Gastroesophageal sphincter (tissue), 4 donors: ENCODE data around the gene ADCK2. TPM values are rescaled to one million over a fixed set of nuclear protein-coding genes. Genes with fewer than 3 reads are reported as not detected.
A peak's percentile ranks its signal among the peaks of the same experiment; 100 is the strongest.

ENCODE experiments used
- ATAC-seq: fragments of 150-250 bp; one replicate; pipeline ENCODE4 v1.9.1; 2016; ENCODE audit warnings: mild to moderate bottlenecking, moderate library complexity
- H3K27ac ChIP-seq, 4 donors: fragments of 200-600 bp; sonication (generic) in 3 of 4; 1 replicate in 3 of 4; 2 replicates in 1 of 4; pipeline ENCODE4 v1.5.1; 2016 to 2019
- H3K27me3 ChIP-seq: fragments of 200-600 bp; sonication (generic); one replicate; pipeline ENCODE4 v1.5.1; 2019
- H3K36me3 ChIP-seq, 2 donors: fragments of 200-600 bp; sonication (generic); one replicate each; pipeline ENCODE4 v1.5.1; 2019; ENCODE audit warnings: control low read depth in 1 of 2
- H3K4me1 ChIP-seq, 3 donors: fragments of 200-600 bp; sonication (generic); 1 replicate in 2 of 3; 2 replicates in 1 of 3; pipeline ENCODE4 v1.5.1; 2016 to 2019; ENCODE audit warnings: control low read depth in 2 of 3
- H3K4me3 ChIP-seq, 2 donors: fragments of 200-600 bp; sonication (generic); one replicate each; pipeline ENCODE4 v1.5.1; 2019; ENCODE audit warnings: mild to moderate bottlenecking in 1 of 2, moderate library complexity in 1 of 2
- H3K9me3 ChIP-seq, 3 donors: fragments of 200-600 bp; sonication (generic); one replicate each; pipeline ENCODE4 v1.5.1; 2017 to 2019; ENCODE audit warnings: control low read depth in 2 of 3
- CTCF ChIP-seq, 4 experiments: fragments of 200-600 bp in 2 of 4; fragments of 450-650 bp in 2 of 4; sonication (generic) in 1 of 4; IDR thresholded peaks; one replicate each; pipeline ENCODE4 v1.5.1; 2017 to 2019; ENCODE audit warnings: antibody characterized with exemption in 4 of 4, mild to moderate bottlenecking in 2 of 4, moderate library complexity in 2 of 4
- EP300 ChIP-seq: sonication (generic); formaldehyde crosslinking; IDR thresholded peaks from one replicate; pipeline ENCODE4 v1.6.1; 2017; ENCODE audit warnings: antibody characterized with exemption, mild to moderate bottlenecking
- POLR2A ChIP-seq, 2 donors: fragments of 450-650 bp; IDR thresholded peaks; one replicate each; pipeline ENCODE4 v1.6.1; 2017; ENCODE audit warnings: antibody characterized with exemption in 2 of 2, mild to moderate bottlenecking in 2 of 2, moderate library complexity in 1 of 2
- POLR2AphosphoS5 ChIP-seq: sonication (generic); formaldehyde crosslinking; IDR thresholded peaks from one replicate; pipeline ENCODE4 v1.6.1; 2017; ENCODE audit warnings: antibody characterized with exemption
- WGBS, 2 donors: methylation state at CpG; one replicate each; pipeline ENCODE4 v1.1.5; 2018; ENCODE audit warnings: low coverage in 1 of 2; 5-methylcytosine and 5-hydroxymethylcytosine counted together
- total RNA-seq, 4 donors: library from RNA; depleted of rRNA; stranded (reverse); fragments of >200 nt; gene quantifications; one replicate each; pipeline ENCODE4 v1.1.0, GENCODE V29; 2016

The ADCK2 gene
- total RNA-seq, 4 donors from 2014 or later, result 14.5 to 33.4 (median 22.4) TPM

DNA sequence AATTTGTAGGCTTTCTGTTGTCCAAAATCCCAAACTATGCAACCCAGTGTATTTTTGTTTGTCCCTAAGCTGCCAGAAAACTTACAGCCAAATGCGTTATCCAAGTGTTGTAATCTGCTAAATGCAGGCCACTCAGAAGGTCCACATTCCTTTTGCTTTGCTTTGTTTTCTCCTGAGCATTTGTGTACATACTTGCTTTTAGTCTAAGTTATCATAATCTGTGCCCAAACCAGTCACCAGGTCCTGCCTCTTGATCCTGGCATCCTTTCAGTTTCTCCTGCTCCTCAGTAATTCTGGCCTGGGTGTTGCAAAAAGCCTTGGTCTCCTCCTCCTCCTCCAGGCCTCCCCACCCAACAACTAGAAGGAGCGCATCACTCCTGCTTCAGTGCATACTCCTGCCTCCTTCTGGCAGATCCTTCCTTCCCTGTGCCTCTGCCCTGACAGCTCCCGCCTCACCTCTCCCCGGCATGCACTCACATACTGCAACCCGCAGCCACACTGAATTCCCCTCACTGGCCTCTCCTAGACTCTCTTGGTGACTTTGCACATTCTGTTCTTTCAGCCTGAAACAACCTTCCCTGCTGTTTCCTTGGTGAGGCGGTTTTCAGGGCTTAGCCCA lies 34.5 kb upstream of the ADCK2 start:
- TF ChIP-seq POLR2AphosphoS5, result peak; percentile 13
- TF ChIP-seq CTCF (IDR thresholded peaks at IDR 0.05), result peak in 2 of 4 experiments; percentile 30 to 59
- peak in 1 of 2 donors; percentile 21 for TF ChIP-seq POLR2A (IDR thresholded peaks at IDR 0.05)
- TF ChIP-seq EP300, result no peak
- no peaks in the 10 kb centered on the region for H3K27me3 ChIP-seq
- H3K9me3 ChIP-seq, result no peaks in the 10 kb centered on the region
- H3K36me3 ChIP-seq, result no peaks in the 10 kb centered on the region
- peak; percentile 69 for ATAC-seq
- H3K27ac ChIP-seq, result peak overlapping the region; percentile 22 to 98 (median 96)
- peak overlapping the region in 1 of 2 donors; percentile 65 for H3K4me3 ChIP-seq
- 22 to 46% methylated on average over 5 to 6 of the region's 6 CpGs for whole genome bisulfite sequencing, 2 donors
- peaks cover 0 to 82% (median 33%) of the 10 kb centered on the region in 3 donors for H3K4me1 ChIP-seq

DNA sequence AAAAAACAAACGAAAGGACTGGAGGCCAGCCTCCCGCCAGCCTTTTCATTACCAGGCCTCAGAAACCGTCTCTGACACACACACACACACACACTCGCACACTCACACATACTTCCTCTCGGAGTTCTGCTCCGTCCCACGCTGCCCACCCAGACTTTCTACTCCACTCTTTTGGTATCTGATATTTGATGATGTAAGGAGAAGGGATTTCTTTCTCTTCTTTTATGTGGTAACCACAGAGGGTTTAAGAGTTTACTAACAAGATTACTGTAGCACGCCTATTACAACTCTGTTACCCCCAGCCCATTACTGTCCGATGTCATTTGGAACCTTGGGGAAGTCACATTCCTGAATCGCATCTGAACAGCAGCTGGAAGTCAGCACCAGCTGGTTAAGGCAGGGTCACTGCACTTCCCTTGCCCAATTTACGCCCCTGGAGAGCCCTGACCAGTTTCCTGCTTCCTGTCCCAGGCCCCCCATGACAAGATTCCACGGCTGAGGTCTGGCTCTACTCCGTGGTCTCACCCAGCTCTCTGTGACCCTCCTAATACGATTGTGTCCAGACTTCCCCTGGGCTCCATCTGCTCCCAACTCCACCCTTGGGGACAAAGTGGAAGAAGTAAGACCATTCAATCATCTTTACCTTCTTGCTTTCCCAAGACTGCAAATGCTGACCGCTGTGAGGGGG lies 33.2 kb upstream of the ADCK2 start:
- Histone ChIP-seq H3K27me3 (no peaks in the 10 kb centered on the region), H3K27ac (peak overlapping the region; percentile 22 to 98 (median 96)), H3K4me1 (peaks cover 0 to 85% (median 33%) of the 10 kb centered on the region in 3 donors), H3K4me3 (peak overlapping the region; percentile 36 to 65), H3K36me3 (no peaks in the 10 kb centered on the region), H3K9me3 (no peaks in the 10 kb centered on the region)
- 1 to 17% methylated on average over 10 of the region's 15 CpGs for WGBS, 2 donors
- ATAC-seq, result peak; percentile 17
- TF ChIP-seq EP300, result no peak
- TF ChIP-seq POLR2AphosphoS5, result no peak
- no peak for TF ChIP-seq POLR2A (IDR thresholded peaks at IDR 0.05)
- no peak for TF ChIP-seq CTCF (IDR thresholded peaks at IDR 0.05)

DNA sequence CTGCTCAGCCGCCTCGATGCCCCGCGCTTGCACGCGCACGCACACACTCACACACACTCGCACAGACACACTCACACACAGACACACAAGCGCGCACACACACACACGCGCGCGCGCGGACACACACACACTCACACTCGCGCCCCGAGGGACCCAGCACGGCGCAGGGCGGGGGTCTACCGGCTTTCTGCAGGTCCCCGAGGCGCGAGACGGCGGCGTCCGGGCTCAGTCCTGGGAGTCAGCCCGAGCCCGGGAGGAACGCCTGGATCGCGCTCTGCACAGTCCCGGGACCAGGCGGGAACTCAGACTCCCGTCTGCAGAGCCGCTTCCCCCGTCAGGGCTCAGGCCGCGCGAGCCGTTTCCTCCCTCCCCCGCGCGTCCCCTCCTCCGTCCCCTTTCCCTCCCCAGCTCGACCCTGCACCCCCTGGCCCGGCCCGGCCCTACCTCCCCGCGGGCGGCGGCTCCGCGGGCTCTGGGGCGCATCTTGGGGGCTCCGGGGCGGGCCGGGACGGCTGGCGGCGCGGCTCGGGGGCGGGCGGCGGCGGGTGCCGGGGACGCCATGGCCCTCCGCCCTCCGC lies 32.6 kb upstream of the ADCK2 start:
- Histone ChIP-seq H3K4me3 (peak overlapping the region; percentile 36 to 65), H3K27ac (peak overlapping the region; percentile 22 to 98 (median 96)), H3K27me3 (no peaks in the 10 kb centered on the region), H3K36me3 (no peaks in the 10 kb centered on the region), H3K4me1 (peaks cover 0 to 79% (median 29%) of the 10 kb centered on the region in 3 donors), H3K9me3 (no peaks in the 10 kb centered on the region)
- TF ChIP-seq POLR2A (IDR thresholded peaks at IDR 0.05) (peak in 1 of 2 donors; percentile 9), EP300 (no peak), POLR2AphosphoS5 (no peak), CTCF (IDR thresholded peaks at IDR 0.05) (no peak)
- 0% methylated on average over 2 of the region's 74 CpGs; no CpG with 5 or more reads in 1 of the 2 donors for WGBS, 2 donors
- peak; percentile 27 for ATAC-seq

GRCh38 chr7:140640727-140641523 lies 31.8 kb upstream of the ADCK2 start, which contains the start of gene DENND2A:
Gene DENND2A (minus strand): TSS chr7:140640813. CDS start chr7:140602397, 38,416 bp downstream.
- WGBS, 2 donors, result 6% methylated on average over 8 of the region's 78 CpGs; no CpG with 5 or more reads in 1 of the 2 donors
- Histone ChIP-seq H3K4me1 (peaks cover 0 to 71% (median 22%) of the 10 kb centered on the region in 3 donors), H3K4me3 (peak within 1 kb of the TSS; percentile 36 to 65), H3K27me3 (no peaks in the 10 kb centered on the region), H3K27ac (peak within 1 kb of the TSS; percentile 92 to 98 (median 96)), H3K36me3 (no peaks in the 10 kb centered on the region), H3K9me3 (no peaks in the 10 kb centered on the region)
- peak; percentile 65 for ATAC-seq
- peak; percentile 38 to 71 for TF ChIP-seq POLR2A (IDR thresholded peaks at IDR 0.05)
- TF ChIP-seq POLR2AphosphoS5, result no peak
- TF ChIP-seq EP300, result no peak
- TF ChIP-seq CTCF (IDR thresholded peaks at IDR 0.05), result no peak
